HG02678 (cell line): ENCODE results near the gene MCF2L.

ENCODE experiments used
- ATAC-seq: cut with Tn5 transposase; IDR thresholded peaks from one replicate; pipeline ENCODE4 v1.9.1; 2021; ENCODE audit warnings: mild to moderate bottlenecking, moderate library complexity; ENCODE audit not compliant: unreplicated experiment

The MCF2L gene

DNA sequence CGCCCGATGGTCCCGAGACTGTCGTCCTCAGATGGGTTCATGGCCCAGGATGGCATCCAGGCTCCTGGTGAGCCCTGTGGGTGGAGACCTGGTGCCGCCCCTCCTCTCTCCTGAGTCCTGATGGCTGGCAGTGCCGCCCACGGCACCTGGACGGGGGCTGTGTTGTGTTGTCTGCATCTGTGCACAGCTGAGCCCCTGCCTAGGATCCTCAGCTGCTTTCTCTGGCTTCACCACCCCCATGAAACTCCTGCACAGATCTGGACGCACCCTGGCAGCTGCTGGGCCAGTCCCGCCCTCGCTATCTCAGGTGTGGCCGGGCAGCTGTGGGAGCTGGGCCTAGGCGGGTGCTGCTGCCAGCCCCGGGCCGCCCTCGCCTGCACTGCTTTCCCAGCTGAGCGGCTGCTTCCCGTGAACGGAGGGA lies 27.7 kb downstream of the MCF2L start:
- no peak for ATAC-seq

DNA sequence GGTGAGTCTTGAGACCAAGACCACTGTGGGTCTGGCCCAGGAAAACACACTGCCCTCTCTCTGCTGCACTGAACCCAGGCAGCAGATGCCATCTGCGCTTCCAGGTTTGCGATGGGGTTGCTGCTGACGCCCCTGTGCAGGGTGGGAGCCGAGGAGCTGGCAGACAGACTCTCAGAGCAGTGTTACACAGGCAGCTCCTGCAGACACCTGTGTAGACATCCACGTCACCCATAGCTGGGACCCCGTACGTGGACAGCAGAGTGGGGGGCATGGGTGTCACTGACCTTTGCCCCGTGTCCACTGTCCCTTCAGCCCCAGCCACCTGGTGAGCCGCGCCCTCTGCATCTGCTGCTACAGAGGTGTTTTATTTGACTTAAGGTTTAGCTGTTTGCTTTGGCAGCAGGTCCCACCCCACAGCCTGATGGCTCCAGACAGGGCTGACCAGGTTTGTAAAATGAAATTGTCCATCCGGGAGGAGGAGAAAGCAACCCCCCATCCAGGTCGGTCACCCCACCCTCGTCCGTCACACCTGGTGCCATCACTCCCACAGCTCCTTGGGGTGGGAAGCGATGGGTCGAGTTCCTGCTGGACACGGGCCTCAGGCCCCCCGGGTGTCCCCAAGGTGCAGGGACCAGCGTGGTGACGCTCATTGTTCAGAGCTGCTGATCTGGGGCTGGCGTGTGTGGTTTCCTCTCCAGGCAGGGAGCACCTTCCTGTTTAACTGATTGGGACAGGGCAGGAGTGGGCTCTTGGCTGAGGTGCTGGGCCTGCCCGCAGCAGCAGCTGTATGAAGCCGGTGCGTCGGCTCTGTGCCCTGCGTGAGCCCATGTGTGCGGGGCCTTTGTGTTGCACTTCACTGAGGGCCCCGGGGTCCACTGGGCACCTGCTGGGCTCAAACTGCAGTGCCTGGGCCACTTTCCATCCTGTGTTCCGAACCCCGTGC lies 28.4 kb downstream of the MCF2L start:
- ATAC-seq, result no peak

DNA sequence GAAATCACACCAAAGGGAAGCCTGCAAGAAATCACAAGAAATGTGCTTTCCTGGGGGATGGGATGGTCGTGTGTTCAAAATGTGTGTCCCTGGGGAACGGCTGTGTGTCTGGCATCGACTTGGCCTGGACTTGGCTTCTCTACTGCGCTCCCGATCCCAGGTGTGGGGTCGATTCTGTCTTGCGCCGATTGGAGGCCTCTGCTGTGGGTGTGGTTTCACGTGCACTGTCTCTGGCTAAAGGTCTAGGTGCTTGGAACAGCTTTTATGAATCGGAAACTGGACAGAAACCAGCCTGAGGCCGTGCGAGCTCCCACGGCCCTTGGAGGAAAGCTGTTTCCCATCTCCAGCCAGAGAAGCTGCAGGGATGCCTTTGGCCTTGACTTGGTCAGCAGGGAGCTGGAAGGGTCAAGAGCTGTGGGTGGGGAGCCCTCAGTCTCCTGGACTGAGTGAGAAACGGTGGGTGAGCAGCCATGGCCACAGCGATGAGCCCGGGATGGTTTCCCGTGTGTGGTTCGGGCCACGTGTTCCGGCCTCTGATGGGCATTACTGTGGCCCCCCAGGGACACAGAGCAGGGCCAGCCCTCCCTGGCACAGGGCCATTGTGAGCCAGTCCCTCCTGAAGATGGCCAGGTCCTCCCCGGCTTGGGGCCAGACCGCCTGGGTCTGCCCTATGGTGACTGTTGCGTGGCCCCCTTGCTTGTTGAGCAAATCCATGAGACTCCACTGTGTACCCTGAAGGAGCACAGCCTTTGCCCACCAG lies 29.7 kb downstream of the MCF2L start:
- ATAC-seq, result no peak

DNA sequence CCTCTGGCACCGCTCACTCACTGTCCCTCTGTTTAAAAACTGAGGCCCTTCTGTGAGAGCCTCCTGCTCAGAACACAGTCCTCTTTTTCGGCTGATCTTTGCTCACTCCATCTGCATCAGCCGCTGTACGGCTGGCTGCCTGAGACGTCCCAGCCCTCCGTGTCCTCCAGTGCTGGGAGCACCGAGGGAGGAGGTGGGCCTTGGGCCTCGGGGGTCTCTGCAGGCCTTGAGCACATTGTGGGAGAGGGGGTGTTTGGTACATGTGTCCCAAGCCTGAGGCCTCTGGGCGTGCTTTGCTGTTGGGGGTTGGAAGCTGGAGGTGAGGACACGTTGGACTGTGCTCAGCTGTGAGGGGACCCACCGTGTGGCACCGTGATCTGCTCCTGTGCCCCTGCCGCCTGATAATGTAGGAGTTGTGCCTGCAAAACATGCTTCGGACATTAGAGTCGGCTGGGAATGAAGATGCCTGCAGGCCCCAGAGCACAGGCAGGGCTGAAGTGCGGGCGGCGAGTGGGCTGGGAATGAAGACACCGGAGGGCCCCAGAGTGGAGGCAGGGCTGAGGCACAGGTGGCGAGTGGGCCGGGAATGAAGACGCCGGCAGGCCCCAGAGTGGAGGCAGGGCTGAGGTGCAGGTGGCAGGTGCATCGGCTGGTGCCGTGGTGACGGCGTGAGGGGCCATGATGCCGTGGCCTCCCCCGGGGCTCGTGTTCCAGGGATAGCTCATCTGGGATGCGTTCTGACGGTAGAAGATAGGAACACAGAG lies 30.6 kb downstream of the MCF2L start:
- no peak for ATAC-seq

DNA sequence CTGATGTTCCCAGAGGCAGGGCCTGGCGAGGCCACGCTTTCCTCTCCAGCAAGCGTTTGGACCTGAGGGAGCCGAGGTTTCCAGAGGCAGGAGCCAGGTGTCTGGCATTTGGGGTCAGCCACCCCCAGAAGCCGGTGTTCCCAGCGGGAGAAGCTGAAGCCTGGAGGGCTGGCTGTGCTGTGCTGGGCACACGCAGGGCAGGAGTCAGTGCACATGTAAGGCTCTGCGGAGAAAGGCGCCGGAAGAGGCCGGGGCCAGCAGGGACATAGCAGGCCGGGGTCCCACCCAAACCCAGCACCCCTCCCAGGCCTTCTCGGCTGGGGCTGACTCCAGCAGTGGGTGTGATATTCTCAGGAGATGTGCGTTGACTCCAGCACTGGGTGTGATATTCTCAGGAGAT lies 31.6 kb downstream of the MCF2L start:
- ATAC-seq, result no peak

DNA sequence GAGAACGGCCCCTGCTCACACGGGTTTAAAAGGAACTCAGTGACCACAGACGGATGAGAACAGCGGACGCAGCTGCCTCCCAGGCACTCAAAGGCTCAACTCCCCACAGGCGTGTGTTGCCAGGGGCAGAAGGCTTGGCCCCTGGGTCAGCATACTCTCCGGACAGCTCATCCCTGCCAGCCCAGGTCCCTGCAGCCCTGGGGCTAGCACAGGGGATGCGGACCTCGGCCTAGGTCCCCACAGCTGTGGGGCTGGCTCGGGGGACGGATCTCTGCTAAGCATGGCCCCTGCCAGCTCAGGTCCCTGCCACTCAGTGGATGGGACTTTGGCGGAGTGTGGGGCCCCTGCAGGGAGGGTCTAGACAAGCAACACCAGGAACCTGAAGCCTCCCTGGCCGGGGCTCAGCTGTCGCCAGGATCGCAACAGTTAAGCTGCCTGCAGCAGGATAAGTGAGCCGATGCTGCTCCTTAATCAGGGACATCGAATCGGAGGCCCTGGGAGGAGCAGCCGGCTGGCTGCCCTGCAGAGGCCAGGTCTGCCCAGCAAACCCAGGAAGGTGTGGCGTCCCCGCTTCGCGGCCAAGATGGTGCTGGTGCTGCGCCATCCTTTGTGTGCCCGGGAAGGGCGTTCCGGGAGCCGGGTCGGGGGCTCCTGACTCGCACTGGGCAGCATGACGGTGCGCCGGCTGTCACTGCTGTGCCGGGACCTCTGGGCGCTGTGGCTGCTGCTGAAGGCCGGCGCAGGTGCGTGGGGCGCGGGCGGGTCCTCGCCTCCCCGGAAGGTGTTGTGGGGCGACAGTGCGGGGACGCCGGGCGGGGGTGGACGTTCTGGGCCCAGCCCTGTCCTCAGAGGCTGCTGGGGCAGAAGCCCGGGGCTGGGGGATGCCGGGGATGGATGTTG lies 32.5 kb downstream of the MCF2L start:
- no peak for ATAC-seq

DNA sequence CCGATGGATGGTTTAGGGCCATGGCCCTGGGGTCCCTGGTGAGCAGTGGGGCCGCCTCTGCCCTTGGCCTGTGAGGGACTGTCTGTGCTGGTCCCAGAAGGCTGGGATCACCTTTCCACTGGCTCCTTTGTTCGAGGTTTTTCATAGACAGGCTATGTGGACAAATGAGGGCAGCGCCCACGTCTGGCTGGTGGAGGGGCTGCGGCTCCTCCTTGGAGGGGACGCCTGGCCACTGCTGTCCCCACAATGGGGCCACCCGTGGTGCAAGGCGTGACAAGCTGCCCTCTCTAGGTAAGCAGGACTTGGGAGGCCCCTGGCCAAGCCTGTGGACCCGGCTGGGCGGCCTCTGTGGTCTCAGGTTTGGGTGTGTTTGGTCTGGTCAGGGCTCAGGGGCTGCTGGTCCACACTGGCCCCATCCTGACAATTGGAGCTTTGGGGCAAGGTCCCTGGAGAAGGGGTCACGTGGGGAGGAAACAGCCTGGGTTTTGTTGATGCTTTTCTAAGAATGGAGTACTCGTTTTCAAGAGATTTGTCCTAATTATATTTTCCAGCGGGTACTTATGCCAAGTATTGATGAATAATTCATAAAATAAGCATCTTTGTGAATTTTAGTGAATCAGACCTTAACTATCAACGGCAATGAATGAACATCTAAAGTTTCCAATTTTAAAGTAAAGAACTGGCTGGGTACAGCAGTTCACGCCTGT lies 33.3 kb downstream of the MCF2L start:
- ATAC-seq, result no peak

DNA sequence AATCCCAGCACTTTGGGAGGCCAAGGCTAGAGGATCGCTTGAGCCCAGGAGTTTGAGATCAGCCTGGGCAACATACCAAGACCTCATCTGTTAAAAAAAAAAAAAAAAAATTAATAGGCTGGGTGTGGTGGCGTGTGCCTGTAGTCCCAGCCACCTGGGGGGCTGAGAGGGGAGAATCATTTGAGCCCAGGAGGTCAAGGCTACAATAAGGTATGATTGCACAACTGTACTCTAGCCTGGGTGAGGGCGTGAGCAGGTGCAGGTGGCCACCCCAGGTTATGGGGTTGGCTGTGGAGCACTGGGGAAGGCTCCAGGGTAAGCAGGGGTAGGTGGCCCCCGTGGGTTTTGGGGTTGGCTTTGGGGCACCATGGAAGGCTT lies 33.9 kb downstream of the MCF2L start:
- ATAC-seq, result no peak

DNA sequence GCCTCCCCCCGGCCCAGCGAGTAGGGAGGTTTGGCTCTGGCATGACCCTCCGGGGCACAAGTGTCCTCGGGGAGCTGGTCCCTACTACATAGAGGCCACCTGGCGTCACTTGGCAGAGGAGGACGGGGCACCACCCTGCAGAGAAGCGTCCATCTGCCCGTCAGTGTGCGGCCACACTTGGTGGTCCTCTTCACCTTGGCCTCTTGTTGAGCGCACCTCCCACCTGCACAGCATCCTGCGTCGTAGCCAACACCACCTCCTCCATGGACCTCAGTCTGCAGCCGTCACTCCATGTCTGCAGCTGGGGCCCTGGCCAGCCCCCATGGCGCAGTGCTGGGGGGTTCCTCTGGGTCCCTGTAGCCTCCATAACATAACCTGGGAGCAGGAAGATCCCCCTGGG lies 35.1 kb downstream of the MCF2L start:
- ATAC-seq, result no peak

DNA sequence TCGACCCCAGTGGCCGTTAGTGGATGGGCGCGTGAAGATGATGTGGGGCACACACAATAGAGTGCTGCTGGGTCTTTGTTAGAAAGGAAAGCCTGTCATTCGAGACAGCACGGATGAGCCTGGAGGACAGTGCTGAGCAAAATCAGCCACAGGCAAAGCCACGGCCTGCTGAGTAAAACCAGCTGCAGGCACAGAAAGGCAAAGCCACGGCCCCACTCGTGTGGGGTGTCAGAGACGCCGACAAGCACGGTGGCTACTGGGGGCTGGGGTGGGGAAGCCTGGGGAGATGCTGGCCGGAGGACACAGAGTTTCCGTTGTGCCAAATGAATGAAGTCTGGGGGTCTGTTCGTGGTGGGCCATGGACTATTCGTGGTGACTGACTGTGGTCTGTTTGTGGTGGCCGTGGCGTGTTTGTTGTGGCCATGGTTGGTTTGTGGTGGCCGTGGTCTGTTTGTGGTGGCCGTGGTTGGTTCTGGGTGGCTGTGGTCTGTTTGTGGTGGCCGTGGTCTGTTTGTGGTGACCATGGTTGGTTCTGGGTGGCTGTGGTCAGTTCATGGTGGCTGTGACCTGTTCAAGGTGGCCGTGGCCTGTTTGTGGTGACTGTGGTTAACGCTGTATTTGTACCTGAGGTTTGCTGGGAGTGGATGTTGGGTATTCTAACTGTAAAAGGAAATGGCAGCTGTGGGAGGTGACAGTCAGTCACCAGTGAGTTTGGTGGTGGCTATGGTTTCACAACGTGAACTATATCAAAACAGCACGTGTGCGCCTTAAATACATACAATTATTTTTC lies 36.3 kb downstream of the MCF2L start:
- no peak for ATAC-seq

DNA sequence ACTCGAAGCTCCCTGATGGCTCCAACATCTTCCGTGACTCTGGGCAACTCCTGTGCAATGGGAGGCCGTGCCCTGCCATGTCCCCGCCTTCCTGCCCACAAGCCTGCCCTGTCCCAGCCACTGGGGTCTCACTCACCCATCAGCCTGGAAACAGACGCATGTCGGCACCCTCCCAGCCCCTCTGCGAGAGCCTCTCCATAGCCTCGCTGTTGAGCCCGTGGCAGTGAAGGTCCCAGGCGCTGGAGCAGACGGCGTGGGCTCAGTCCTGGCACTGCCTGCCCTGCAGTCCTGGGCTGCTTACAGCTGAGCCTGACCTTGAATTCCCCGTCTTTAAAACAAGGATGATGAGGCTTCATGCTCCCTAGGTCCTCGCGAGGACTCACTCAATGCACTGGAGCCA lies 37.0 kb downstream of the MCF2L start:
- ATAC-seq, result no peak

DNA sequence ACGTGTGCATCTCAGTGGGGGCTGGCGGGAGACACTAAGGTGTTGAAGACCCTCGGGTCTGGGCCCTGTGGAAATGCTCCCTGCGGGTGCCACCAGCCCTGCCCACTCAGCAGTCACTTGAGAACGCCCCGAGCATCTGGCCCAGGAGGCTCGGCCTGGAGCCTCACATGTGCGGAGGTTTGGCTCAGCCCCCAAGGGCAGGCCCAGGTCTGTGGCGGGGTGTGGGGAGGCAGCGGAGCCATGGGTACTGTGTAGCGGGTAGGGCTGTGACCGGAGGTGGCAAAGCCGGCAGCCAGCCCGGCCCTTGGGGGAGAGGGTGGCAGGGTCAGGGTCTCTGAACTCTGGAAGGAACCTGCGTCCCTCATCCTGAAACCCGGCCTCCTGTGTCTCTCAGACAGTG lies 37.6 kb downstream of the MCF2L start:
- no peak for ATAC-seq

DNA sequence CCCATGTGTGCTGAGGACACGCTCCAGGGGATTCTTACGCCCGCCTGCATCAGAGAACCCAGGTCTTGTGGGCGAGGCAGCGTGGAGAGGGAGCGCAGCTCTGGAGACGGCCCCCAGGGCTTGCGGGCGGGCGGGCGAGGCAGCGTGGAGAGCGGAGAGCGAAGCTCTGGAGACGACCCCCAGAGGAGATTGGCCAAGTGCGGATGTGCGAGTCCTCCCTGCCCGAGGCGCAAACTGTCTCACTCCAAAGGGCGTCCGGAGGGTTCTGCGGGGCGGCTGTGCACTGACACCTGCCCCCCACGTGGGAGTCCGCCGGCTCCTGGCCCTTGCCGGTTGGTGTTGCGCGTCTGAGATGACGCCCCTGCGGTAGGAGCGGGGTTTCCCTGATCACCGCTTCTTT lies 39.8 kb downstream of the MCF2L start:
- no peak for ATAC-seq

DNA sequence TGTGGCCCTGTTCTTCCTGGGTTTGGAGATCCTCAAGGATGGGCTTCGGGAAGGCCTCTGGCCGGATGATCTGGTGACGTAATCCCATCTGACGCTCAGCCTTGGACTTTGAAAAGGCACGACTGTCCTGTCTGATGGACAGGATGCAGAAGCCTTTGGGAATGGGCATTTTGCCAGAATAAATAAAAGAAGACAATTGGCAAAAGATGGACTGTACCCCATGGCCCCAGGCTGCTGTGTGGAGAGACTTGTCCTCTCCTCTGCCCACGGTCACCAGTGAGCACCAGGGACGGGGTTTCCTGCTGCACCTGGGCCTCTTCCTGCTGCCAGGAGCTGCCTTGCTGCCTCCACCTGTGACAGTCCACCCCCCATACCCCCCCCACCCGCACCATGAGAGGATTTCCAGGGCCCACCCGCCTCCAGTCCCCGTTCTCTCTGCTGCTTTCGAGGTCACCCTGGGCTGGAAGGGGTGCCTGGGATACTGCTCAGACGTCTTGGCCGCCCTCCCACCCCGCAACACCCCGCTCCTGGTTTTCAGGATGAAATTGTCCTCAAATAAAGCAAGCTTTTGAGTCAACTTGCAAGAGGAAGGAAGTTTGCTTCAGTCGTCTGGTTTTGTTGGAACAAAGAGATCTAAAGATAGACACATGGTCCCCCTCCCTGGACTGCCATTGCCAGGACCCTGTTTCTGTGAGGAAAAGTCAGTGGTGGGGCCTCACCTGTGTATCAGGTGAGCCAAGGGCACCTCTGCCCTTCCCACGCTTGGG lies 40.9 kb downstream of the MCF2L start:
- ATAC-seq, result no peak

DNA sequence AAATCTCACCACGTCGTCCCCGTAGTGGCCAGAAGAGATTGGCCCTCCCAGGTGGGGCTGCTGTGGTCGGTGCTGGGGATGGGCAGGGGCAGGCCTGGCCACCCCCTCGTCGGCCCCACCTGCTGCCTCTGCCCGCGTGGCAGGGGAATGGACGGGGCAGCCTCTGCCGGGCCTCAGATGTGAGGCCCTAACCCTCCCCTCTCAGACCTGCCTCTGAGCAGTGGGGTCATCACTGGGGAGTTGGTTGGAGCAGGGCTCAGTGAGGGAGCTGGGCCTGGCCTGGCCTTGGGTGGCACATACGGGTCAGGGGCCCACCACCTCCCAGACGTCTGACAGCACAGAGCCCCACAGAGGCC lies 41.5 kb downstream of the MCF2L start:
- ATAC-seq, result no peak

DNA sequence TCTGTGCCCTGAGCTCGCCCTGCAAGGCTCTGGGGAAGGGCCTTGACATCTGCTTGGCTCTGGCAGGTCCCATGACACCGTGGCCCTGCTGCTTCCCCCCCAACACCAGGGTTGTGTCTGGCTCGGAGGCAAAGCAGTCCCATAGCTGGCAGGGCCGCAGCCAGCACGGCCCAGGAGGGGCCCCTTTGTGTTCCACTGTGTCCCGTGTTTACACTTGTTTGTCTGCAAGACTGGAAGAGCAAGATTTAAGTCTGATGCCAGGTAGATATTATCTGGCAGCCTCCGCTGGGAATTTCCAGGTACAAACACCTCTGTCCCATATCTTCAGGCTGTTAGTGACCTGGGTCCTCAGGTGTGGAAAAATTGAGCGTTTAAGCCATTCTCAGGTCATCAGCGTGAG lies 44.3 kb downstream of the MCF2L start:
- ATAC-seq, result no peak

DNA sequence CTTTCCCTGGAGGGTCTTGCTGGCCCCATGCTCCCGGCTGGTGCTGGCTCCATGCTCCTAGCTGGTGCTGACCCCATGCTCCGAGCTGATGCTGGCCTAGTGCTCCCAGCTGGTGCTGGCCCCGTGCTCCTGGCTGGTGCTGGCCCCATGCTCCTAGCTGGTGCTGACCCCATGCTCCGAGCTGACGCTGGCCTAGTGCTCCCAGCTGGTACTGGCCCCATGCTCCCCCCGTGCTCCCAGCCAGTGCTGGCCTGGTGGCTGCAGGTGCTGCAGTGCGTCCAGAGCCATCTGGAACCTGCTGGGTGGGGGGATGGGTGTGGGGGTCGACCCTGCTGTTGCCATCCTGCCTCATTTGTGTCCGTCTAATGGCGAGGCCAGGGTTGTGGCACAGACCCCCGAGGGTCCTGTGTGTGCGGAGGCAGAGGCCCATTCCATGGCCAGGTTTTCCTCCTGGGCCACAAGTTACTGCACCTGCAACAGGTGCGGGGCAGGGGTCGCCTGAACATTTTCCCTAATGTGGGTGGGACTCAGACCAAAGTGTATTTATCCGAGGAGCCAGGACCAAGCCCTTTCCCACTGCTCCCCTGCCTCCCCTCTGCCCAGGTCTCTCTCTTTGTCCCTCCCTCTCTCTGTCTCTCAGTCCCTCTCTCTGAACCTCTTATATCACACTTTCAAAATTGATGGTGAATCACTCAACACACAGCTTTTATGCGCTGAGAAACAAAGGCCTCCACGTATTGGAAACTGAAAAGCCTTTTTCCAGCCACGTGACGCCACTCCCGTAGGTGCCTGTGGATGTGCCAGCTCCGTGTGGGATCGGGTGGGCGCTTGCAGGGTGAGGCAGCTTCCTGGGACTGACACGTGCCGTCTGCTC lies 45.1 kb downstream of the MCF2L start:
- ATAC-seq, result no peak
